DMS153 treated with DMSO at 0.1 percent for 48 hours (cell line): ENCODE results near the gene RASSF3.

Experiments used
- DNase-seq: peaks from one replicate; lab custom pipeline; 2025; ENCODE audit not compliant: unreplicated experiment; lab: John Stamatoyannopoulos, UW

The RASSF3 gene

GRCh38 chr12:64723630-64724029 lies 113.3 kb downstream of the RASSF3 start:
- no peak for DNase-seq

DNA sequence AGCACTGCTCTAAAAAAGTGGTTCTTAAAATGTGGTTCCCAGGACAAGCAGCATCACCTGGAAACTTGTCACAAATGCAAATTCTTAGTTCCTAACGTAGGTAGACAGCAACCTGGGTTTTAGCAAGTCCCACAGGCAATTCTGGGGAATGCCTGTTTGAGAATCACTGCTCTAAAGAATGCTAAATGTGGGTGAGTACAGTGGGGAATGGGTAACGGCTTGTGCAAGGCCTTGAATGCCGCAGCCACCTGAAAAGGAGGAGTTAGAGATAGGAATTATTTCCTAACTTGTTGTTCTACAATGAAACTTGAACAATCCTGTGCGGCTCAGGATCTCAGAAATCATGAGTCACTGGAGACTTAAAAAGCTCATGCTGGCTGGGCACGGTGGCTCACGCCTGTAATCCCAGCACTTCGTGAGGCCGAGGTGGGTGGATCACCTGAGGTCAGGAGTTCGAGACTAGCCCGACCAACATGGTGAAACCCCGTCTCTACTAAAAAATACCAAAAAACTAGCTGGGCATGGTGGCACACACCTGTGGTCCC lies 114.0 kb downstream of the RASSF3 start:
- DNase-seq = no peak

DNA sequence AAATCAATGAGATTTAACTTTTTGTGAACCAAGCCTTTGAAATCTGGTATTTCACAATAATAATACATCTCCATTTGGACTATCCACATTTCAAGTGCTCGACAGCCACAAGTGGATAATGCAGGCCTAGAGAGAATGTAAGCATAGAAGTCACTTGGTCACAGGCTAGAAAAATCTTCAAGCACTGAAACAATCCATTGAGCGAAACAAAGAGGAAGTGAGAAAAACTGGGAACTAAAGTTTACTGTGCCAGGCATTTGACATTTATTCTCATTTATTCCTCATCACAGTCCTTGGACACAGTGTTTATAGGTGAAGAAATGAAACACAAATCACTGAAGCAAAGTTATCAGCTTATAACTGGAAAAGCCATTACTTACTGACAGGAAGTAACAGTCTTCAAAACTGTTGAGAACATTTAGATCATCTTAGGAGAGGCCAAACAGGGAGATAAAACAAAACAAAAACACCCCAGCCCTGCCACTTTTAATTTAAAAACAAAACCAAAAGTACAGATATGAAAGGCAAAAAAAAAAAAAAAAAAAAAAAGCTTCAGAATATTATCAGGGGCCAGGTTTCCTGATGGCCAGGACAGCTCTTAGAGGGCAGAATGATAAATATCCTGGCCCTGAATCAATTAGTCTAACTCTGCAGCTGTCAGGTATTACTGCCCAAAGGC lies 119.8 kb downstream of the RASSF3 start:
- no peak for DNase-seq

GRCh38 chr12:64730588-64730969 lies 120.3 kb downstream of the RASSF3 start:
- DNase-seq = no peak

GRCh38 chr12:64731683-64732082 lies 121.4 kb downstream of the RASSF3 start:
- DNase-seq = no peak

DNA sequence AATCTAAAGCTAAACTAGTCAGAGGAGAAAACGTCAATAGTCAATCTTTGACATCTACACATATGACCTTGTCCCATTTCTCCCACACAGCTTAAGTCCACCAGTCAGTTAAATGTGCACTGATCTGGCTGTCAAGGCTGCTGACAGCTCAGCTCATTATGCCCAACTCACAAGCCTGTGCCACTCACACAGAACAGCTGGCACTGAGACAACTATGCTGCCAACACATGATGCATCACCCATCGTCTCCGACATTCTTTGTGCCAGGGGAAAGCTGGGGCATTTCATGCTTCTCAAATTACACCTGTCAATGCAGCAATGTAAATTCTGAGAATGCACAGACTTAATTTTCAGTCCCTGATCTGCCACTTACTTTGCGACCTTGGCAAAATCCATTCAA lies 123.6 kb downstream of the RASSF3 start:
- peak; percentile 4 for DNase-seq

DNA sequence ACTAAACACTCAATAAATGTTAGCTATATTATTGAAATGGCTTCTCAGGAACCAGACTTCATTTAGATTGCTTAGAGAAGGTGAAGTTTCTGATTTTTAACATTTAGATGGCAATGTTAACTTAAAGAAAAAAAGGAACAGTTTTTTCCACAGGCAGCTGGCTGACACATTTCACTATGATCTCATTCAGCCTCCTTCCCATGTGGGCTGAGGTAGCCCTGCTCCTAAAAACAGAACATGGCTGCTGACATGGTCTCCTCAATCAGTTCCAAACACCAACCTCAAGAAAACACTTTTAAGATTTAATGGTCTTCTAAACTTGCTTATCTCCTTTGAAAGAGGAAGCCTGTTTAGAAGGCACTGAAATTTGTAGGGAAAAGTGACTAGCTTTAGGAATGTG lies 125.1 kb downstream of the RASSF3 start:
- no peak for DNase-seq

DNA sequence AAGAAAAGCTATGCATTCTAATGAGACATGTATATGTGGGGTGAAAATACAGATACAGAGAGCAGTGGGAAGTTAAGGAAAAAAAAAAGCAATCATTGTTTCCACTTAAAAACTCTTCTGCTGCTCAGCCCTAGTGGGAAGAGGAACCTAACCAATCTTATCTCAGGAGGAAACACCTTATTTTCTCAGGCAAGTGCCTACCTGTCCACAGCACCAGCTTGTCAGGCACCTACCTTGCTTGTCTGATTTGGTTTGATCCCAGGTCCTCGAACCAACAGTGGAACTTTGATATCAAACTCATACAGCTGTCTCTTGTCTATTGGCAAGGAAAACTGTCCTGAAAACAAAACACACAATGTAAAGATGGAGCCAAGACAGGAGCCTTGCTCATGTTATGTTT lies 126.5 kb downstream of the RASSF3 start:
- no peak for DNase-seq

DNA sequence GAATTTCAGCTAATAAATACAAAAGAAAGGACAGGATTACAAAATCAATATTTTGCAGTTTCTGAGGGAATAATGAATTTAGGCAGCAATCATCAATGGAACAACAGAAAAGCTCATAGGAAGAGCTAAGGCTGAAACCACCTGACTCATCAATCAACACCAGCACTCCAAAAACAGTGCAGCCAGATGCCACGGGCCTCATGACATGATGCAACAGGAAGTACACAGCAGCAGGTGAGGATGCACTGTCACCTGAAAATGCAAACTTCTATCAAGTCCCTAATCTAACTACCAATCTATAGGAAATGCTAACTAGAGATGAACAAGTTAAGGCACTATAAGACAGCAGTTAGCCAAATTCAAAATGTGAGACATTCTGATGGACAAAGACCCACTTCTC lies 127.2 kb downstream of the RASSF3 start:
- peak; percentile 3 for DNase-seq

- DNase-seq = no peak
These were observed 129.5 kb downstream of the RASSF3 start for GRCh38 chr12:64739778-64740177.

GRCh38 chr12:64740646-64741045 lies 130.4 kb downstream of the RASSF3 start:
- no peak for DNase-seq

DNA sequence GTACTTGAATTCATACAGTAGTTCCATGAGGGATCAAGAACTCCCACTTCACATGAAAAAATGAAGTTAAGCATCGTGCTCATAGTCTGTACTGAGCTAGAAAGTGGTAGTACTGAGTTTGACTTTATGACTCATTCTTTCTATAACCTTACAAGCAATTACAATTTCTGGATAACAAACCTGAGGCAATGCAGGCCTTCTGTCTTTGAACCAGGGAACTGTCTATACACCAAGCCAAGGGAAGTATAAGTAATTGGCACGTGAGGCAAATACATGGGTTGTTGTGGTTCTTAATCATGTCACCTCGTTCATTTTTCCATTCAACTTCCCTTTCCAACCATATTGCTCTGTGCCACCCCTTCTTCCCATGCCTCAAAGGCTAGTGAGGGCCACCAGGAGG lies 132.1 kb downstream of the RASSF3 start:
- DNase-seq = no peak

GRCh38 chr12:64743206-64743605 lies 132.9 kb downstream of the RASSF3 start:
- DNase-seq = no peak

DNA sequence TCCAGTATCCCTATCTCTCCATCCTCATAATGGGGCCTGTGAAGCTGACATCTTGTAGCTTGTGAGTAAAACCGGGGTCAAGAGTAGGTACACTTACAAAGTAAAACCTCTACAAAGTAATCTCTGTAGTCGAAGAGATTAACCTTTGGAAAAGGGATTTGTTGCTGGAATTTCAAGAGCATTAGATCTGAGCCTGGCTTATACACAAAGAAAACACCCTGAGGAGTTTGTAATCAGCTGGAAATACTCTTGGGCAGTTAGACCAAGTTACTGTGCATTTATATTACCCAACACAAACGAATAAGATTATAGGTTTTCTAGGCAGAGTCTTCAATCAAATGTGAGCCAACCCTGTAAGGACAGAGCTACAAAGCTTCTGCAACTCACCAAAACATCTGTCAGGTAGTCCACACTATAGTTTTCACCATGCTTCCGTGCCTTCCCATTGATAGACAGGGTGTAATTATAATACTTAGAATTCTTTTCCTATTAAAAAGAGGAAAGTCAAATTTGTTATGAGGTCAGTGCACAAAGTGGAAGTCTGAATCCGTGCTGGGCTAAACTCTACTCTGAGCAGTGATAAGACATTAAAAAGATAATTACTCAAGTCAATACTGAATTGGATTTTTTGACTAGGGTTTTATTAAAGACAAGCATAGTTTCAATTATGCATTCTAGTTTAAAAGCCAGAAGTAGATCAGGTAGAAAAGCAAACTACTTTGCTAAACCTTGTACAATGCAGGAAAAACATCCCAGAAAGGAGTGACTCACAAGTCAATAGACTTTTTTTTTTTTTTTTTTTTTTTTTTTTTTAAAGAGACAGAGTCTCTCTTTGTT lies 134.3 kb downstream of the RASSF3 start:
- DNase-seq = no peak

- DNase-seq = no peak
These were observed 135.0 kb downstream of the RASSF3 start for GRCh38 chr12:64745259-64745807.

GRCh38 chr12:64745980-64746379 lies 135.7 kb downstream of the RASSF3 start:
- DNase-seq = no peak

DNA sequence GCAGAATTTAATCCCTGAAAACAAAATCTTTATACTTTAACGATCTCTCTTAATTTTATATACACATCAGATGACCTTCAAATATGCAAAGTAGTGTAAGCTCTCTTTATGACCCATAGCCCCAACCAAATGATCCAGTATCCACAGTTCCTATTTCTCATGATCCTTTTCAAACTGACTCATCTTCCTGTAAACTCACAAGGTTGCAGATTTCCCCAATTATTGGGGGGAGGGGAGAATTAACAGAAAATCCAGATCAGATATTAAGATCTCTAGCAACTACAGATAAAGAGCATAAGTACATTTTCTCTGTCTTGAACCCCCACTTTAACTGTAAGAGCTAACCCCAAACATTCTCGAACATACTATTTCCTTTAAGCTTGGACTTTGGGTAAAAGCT lies 136.4 kb downstream of the RASSF3 start:
- DNase-seq = no peak
